ENCODE data around the gene ZNF618. TPM values are rescaled to one million over a fixed set of nuclear protein-coding genes. Genes with fewer than 3 reads are reported as not detected.

Gene ZNF618
- polyA plus RNA-seq, 1 experiment = 8.7 TPM

GRCh38 chr9:113984639-113985380 lies 108.7 kb downstream of the ZNF618 start:
- CTCF ChIA-PET = interaction anchor here (1.1 to 1.5 kb wide), 2 partner anchors 107 to 177 kb away, joined by 3 to 6 read pairs; no protein-coding TSS in a partner anchor

GRCh38 chr9:113985968-113986585 lies 110.0 kb downstream of the ZNF618 start:
- ChIA-PET CTCF (interaction anchor here (1.1 to 1.5 kb wide), 2 partner anchors 109 to 178 kb away, joined by 3 to 6 read pairs; no protein-coding TSS in a partner anchor), POLR2A (no interaction called here)
- no peak for DNase-seq (ENCODE audit: low read depth, low spot score)
- Histone ChIP-seq H3K4me3 (ENCODE audit: low read depth, low read length) (no peak overlapping the region), H3K9me3 (ENCODE audit: control insufficient read depth, insufficient read depth, low read length) (no peaks in the 10 kb centered on the region), H3K27ac (ENCODE audit: low read depth, low read length) (no peak overlapping the region), H3K27me3 (ENCODE audit: control insufficient read depth, insufficient read depth, low read length) (no peaks in the 10 kb centered on the region)
- no peak for TF ChIP-seq CTCF (IDR thresholded peaks at IDR 0.05; ENCODE audit: low read depth, low read length)

More at GRCh38 chr9:113984639-113985380, 108.7 kb downstream of the ZNF618 start:
- no peak for DNase-seq (ENCODE audit: low read depth, low spot score)
- TF ChIP-seq CTCF (IDR thresholded peaks at IDR 0.05; ENCODE audit: low read depth, low read length) = no peak
- Histone ChIP-seq H3K27me3 (ENCODE audit: control insufficient read depth, insufficient read depth, low read length) (no peaks in the 10 kb centered on the region), H3K27ac (ENCODE audit: low read depth, low read length) (no peak overlapping the region), H3K9me3 (ENCODE audit: control insufficient read depth, insufficient read depth, low read length) (no peaks in the 10 kb centered on the region), H3K4me3 (ENCODE audit: low read depth, low read length) (no peak overlapping the region)
- POLR2A ChIA-PET = no interaction called here

GRCh38 chr9:113986931-113987330 lies 110.8 kb downstream of the ZNF618 start:
- no peak for DNase-seq (ENCODE audit: low read depth, low spot score)
- TF ChIP-seq CTCF (IDR thresholded peaks at IDR 0.05; ENCODE audit: low read depth, low read length) = no peak
- CTCF ChIA-PET = interaction anchor here (1.1 kb wide), 1 partner anchor 24 kb away, joined by 4 read pairs; no protein-coding TSS in a partner anchor

GRCh38 chr9:113987526-113987925 lies 111.4 kb downstream of the ZNF618 start:
- Histone ChIP-seq H3K9me3 (ENCODE audit: control insufficient read depth, insufficient read depth, low read length) (no peaks in the 10 kb centered on the region), H3K27me3 (ENCODE audit: control insufficient read depth, insufficient read depth, low read length) (no peaks in the 10 kb centered on the region), H3K27ac (ENCODE audit: low read depth, low read length) (no peak overlapping the region), H3K4me3 (ENCODE audit: low read depth, low read length) (no peak overlapping the region)
- no peak for DNase-seq (ENCODE audit: low read depth, low spot score)
- ChIA-PET CTCF (interaction anchor here (1.1 kb wide), 1 partner anchor 24 kb away, joined by 4 read pairs; no protein-coding TSS in a partner anchor), POLR2A (no interaction called here)
- no peak for TF ChIP-seq CTCF (IDR thresholded peaks at IDR 0.05; ENCODE audit: low read depth, low read length)

More at GRCh38 chr9:113986931-113987330, 110.8 kb downstream of the ZNF618 start:
- no peaks in the 10 kb centered on the region for H3K27me3 ChIP-seq (ENCODE audit: control insufficient read depth, insufficient read depth, low read length)
- H3K4me3 ChIP-seq (ENCODE audit: low read depth, low read length) = no peak overlapping the region
- no peaks in the 10 kb centered on the region for H3K9me3 ChIP-seq (ENCODE audit: control insufficient read depth, insufficient read depth, low read length)
- POLR2A ChIA-PET = no interaction called here
- H3K27ac ChIP-seq (ENCODE audit: low read depth, low read length) = no peak overlapping the region
